Stimulated activated CD4-positive, alpha-beta T cell treated with anti-CD3 and anti-CD28 coated beads, Interleukin-2, amount 100 ng/mL, for 48 hours (primary cell): ENCODE results near the gene SLC35C1.
A peak's percentile ranks its signal among the peaks of the same experiment; 100 is the strongest.

Experiments used
- DNase-seq, 2 donors: peaks; one replicate each; pipeline ENCODE4 v3.0.0-alpha.2; 2020

The SLC35C1 gene

GRCh38 chr11:45846974-45847910, 42.3 kb downstream of the SLC35C1 start, which contains the start of gene CRY2:
CRY2 (plus strand) TSS chr11:45847475; CDS start chr11:45847491, 16 bp downstream.
- DNase-seq = peak; percentile 98 to 99

- DNase-seq = peak; percentile 11 to 28
These were observed 43.0 kb downstream of the SLC35C1 start for GRCh38 chr11:45847911-45848316.

- no peak for DNase-seq
These were observed 43.7 kb downstream of the SLC35C1 start for GRCh38 chr11:45848654-45849081.

GRCh38 chr11:45850446-45850845, 45.5 kb downstream of the SLC35C1 start:
- DNase-seq = no peak

GRCh38 chr11:45851228-45851627, 46.3 kb downstream of the SLC35C1 start:
- no peak for DNase-seq

- DNase-seq = no peak
These were observed 47.2 kb downstream of the SLC35C1 start for GRCh38 chr11:45852018-45852711.

- no peak for DNase-seq
These were observed 47.8 kb downstream of the SLC35C1 start for GRCh38 chr11:45852712-45853101.

GRCh38 chr11:45853332-45854219, 48.6 kb downstream of the SLC35C1 start:
- DNase-seq = no peak

- DNase-seq = no peak
These were observed 50.4 kb downstream of the SLC35C1 start for GRCh38 chr11:45855308-45855707.

- DNase-seq = no peak
These were observed 51.1 kb downstream of the SLC35C1 start for GRCh38 chr11:45856044-45856468.

- DNase-seq = no peak
These were observed 53.1 kb downstream of the SLC35C1 start for GRCh38 chr11:45857961-45858474.

- DNase-seq = no peak
These were observed 53.9 kb downstream of the SLC35C1 start for GRCh38 chr11:45858751-45859398.

- no peak for DNase-seq
These were observed 54.8 kb downstream of the SLC35C1 start for GRCh38 chr11:45859661-45860140.

- no peak for DNase-seq
These were observed 55.4 kb downstream of the SLC35C1 start for GRCh38 chr11:45860348-45860747.

GRCh38 chr11:45860764-45861510, 56.0 kb downstream of the SLC35C1 start:
- no peak for DNase-seq
